ENCODE data around the gene USP17L13. TPM values are rescaled to one million over a fixed set of nuclear protein-coding genes. Genes with fewer than 3 reads are reported as not detected.

USP17L13 gene
- total and polyA plus RNA-seq, 2 experiments from 2014 or later: not detected

Other genes with a start within 250 kb of the USP17L13 start
- gene FAM90A26, start 54.5 kb upstream of the USP17L13 start, total RNA-seq (2014; rRNA removed; shearing (Covaris generic)): not detected in 2 replicates
- not detected in 2 replicates for gene FAM90A26, start 54.5 kb upstream of the USP17L13 start, polyA plus RNA-seq (2016; fragmentation: Nextera tagmentation; extraction: Ambion mirVana)
- not detected in 2 replicates for gene USP17L10, start 14.2 kb upstream of the USP17L13 start, total RNA-seq (2014; rRNA removed; shearing (Covaris generic))
- gene USP17L10, start 14.2 kb upstream of the USP17L13 start, polyA plus RNA-seq (2016; fragmentation: Nextera tagmentation; extraction: Ambion mirVana): not detected in 2 replicates
- gene USP17L11, start 9.5 kb upstream of the USP17L13 start, total RNA-seq (2014; rRNA removed; shearing (Covaris generic)): not detected in 2 replicates
- gene USP17L11, start 9.5 kb upstream of the USP17L13 start, polyA plus RNA-seq (2016; fragmentation: Nextera tagmentation; extraction: Ambion mirVana): not detected in 2 replicates
- gene USP17L12, start 4.7 kb upstream of the USP17L13 start, total RNA-seq (2014; rRNA removed; shearing (Covaris generic)): not detected in 2 replicates
- gene USP17L12, start 4.7 kb upstream of the USP17L13 start, polyA plus RNA-seq (2016; fragmentation: Nextera tagmentation; extraction: Ambion mirVana): not detected in 2 replicates
- not detected in 2 replicates for gene USP17L15, start 9.5 kb downstream of the USP17L13 start, total RNA-seq (2014; rRNA removed; shearing (Covaris generic))
- gene USP17L15, start 9.5 kb downstream of the USP17L13 start, polyA plus RNA-seq (2016; fragmentation: Nextera tagmentation; extraction: Ambion mirVana): not detected in 2 replicates
- not detected in 2 replicates for gene USP17L17, start 19.0 kb downstream of the USP17L13 start, total RNA-seq (2014; rRNA removed; shearing (Covaris generic))
- not detected in 2 replicates for gene USP17L17, start 19.0 kb downstream of the USP17L13 start, polyA plus RNA-seq (2016; fragmentation: Nextera tagmentation; extraction: Ambion mirVana)
- gene USP17L18, start 23.7 kb downstream of the USP17L13 start, total RNA-seq (2014; rRNA removed; shearing (Covaris generic)): not detected in 2 replicates
- gene USP17L18, start 23.7 kb downstream of the USP17L13 start, polyA plus RNA-seq (2016; fragmentation: Nextera tagmentation; extraction: Ambion mirVana): not detected in 2 replicates
- gene USP17L19, start 28.5 kb downstream of the USP17L13 start, total RNA-seq (2014; rRNA removed; shearing (Covaris generic)): not detected in 2 replicates
- gene USP17L19, start 28.5 kb downstream of the USP17L13 start, polyA plus RNA-seq (2016; fragmentation: Nextera tagmentation; extraction: Ambion mirVana): not detected in 2 replicates
- not detected in 2 replicates for gene USP17L20, start 33.2 kb downstream of the USP17L13 start, total RNA-seq (2014; rRNA removed; shearing (Covaris generic))
- not detected in 2 replicates for gene USP17L20, start 33.2 kb downstream of the USP17L13 start, polyA plus RNA-seq (2016; fragmentation: Nextera tagmentation; extraction: Ambion mirVana)
- not detected in 2 replicates for gene USP17L21, start 38.0 kb downstream of the USP17L13 start, total RNA-seq (2014; rRNA removed; shearing (Covaris generic))
- not detected in 2 replicates for gene USP17L21, start 38.0 kb downstream of the USP17L13 start, polyA plus RNA-seq (2016; fragmentation: Nextera tagmentation; extraction: Ambion mirVana)
- gene USP17L22, start 42.7 kb downstream of the USP17L13 start, total RNA-seq (2014; rRNA removed; shearing (Covaris generic)): not detected in 2 replicates
- not detected in 2 replicates for gene USP17L22, start 42.7 kb downstream of the USP17L13 start, polyA plus RNA-seq (2016; fragmentation: Nextera tagmentation; extraction: Ambion mirVana)
- not detected in 2 replicates for gene USP17L24, start 100.3 kb downstream of the USP17L13 start, total RNA-seq (2014; rRNA removed; shearing (Covaris generic))
- not detected in 2 replicates for gene USP17L24, start 100.3 kb downstream of the USP17L13 start, polyA plus RNA-seq (2016; fragmentation: Nextera tagmentation; extraction: Ambion mirVana)
- not detected in 2 replicates for gene USP17L25, start 105.0 kb downstream of the USP17L13 start, total RNA-seq (2014; rRNA removed; shearing (Covaris generic))
- gene USP17L25, start 105.0 kb downstream of the USP17L13 start, polyA plus RNA-seq (2016; fragmentation: Nextera tagmentation; extraction: Ambion mirVana): not detected in 2 replicates
- gene USP17L26, start 109.8 kb downstream of the USP17L13 start, total RNA-seq (2014; rRNA removed; shearing (Covaris generic)): not detected in 2 replicates
- not detected in 2 replicates for gene USP17L26, start 109.8 kb downstream of the USP17L13 start, polyA plus RNA-seq (2016; fragmentation: Nextera tagmentation; extraction: Ambion mirVana)
- gene USP17L5, start 114.5 kb downstream of the USP17L13 start, total RNA-seq (2014; rRNA removed; shearing (Covaris generic)): not detected in 2 replicates
- not detected in 2 replicates for gene USP17L5, start 114.5 kb downstream of the USP17L13 start, polyA plus RNA-seq (2016; fragmentation: Nextera tagmentation; extraction: Ambion mirVana)
- not detected in 2 replicates for gene USP17L27, start 119.3 kb downstream of the USP17L13 start, total RNA-seq (2014; rRNA removed; shearing (Covaris generic))
- gene USP17L27, start 119.3 kb downstream of the USP17L13 start, polyA plus RNA-seq (2016; fragmentation: Nextera tagmentation; extraction: Ambion mirVana): not detected in 2 replicates
- not detected in 2 replicates for gene USP17L28, start 124.0 kb downstream of the USP17L13 start, total RNA-seq (2014; rRNA removed; shearing (Covaris generic))
- gene USP17L28, start 124.0 kb downstream of the USP17L13 start, polyA plus RNA-seq (2016; fragmentation: Nextera tagmentation; extraction: Ambion mirVana): not detected in 2 replicates
- gene USP17L29, start 128.7 kb downstream of the USP17L13 start, total RNA-seq (2014; rRNA removed; shearing (Covaris generic)): not detected in 2 replicates
- not detected in 2 replicates for gene USP17L29, start 128.7 kb downstream of the USP17L13 start, polyA plus RNA-seq (2016; fragmentation: Nextera tagmentation; extraction: Ambion mirVana)
- not detected in 2 replicates for gene USP17L30, start 138.2 kb downstream of the USP17L13 start, total RNA-seq (2014; rRNA removed; shearing (Covaris generic))
- gene USP17L30, start 138.2 kb downstream of the USP17L13 start, polyA plus RNA-seq (2016; fragmentation: Nextera tagmentation; extraction: Ambion mirVana): not detected in 2 replicates
- not detected in 2 replicates for gene DEFB131A, start 219.5 kb downstream of the USP17L13 start, total RNA-seq (2014; rRNA removed; shearing (Covaris generic))
- gene DEFB131A, start 219.5 kb downstream of the USP17L13 start, polyA plus RNA-seq (2016; fragmentation: Nextera tagmentation; extraction: Ambion mirVana): not detected in 2 replicates

Measured in GM23248 (cell line).